Sigmoid colon (tissue), 4 donors: Measurements from ENCODE around the gene SEMA6B.

ENCODE experiments used
- EP300 ChIP-seq, 4 donors: sonication (generic); formaldehyde crosslinking; IDR thresholded peaks; one replicate each; pipeline ENCODE4 v1.6.1; 2017; ENCODE audit warnings: antibody characterized with exemption in 4 of 4
- POLR2A ChIP-seq, 2 donors: fragments of 450-650 bp; IDR thresholded peaks; one replicate each; pipeline ENCODE4 v1.6.1; 2016; ENCODE audit warnings: antibody characterized with exemption in 2 of 2, mild to moderate bottlenecking in 2 of 2, moderate library complexity in 2 of 2
- TF ChIP-seq, protein P1 (sequence below), 4 experiments: fragments of 450-650 bp in 3 of 4; fragments of 200-600 bp in 1 of 4; IDR thresholded peaks; one replicate each; pipeline ENCODE4 v1.5.1; 2016 to 2019; ENCODE audit warnings: antibody characterized with exemption in 4 of 4, mild to moderate bottlenecking in 3 of 4, moderate library complexity in 2 of 4

DNA sequence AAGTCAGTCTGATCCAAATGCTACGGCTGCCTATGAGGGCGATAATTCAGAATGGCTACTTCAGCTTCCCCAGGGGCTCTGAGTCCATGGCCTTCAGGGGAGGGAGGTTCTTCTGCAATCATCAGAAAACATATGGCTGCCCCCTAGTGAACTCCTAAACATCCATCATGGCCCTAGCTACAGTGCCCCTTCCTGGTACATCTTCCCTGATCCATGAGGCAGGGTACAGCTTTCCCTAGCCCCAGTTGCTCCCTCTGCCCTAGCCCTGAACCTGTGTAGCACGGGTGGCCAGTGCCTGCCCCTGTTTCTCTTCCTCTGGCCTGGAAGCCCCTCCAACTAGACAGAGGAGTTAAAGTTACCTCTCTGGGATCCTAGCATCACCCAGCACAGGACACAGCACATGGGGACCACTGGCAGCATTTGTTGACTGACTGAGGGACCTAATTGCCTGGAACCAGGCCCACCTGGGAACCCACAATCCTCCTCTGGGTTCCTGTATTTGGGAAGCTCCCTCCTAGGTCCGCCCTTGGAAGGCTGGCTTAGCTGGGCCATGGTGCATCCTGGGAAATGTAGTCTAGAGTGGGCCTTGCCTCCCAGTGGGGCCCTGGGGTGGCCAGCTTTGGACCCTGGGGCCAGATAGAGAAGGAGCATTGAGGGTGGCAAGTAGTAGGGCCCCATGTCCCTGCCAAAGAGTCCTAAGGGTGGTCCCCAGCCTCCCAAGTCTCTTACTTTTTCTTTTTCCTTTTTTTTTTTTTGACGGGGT, 17.7 kb upstream of the SEMA6B start:
- TF ChIP-seq EP300 (IDR thresholded peaks at IDR 0.05) (no peak), POLR2A (IDR thresholded peaks at IDR 0.05) (no peak)
- TF ChIP-seq, protein P1, sequence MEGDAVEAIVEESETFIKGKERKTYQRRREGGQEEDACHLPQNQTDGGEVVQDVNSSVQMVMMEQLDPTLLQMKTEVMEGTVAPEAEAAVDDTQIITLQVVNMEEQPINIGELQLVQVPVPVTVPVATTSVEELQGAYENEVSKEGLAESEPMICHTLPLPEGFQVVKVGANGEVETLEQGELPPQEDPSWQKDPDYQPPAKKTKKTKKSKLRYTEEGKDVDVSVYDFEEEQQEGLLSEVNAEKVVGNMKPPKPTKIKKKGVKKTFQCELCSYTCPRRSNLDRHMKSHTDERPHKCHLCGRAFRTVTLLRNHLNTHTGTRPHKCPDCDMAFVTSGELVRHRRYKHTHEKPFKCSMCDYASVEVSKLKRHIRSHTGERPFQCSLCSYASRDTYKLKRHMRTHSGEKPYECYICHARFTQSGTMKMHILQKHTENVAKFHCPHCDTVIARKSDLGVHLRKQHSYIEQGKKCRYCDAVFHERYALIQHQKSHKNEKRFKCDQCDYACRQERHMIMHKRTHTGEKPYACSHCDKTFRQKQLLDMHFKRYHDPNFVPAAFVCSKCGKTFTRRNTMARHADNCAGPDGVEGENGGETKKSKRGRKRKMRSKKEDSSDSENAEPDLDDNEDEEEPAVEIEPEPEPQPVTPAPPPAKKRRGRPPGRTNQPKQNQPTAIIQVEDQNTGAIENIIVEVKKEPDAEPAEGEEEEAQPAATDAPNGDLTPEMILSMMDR (IDR thresholded peaks at IDR 0.05) = no peak
